OCI-LY3 (cell line): ENCODE data around the gene MCM3AP.

ENCODE experiments used
- H2AFZ ChIP-seq: fragments of 200-600, 300-600 bp; shearing (Covaris generic); 2 replicates; pipeline ENCODE4 v1.6.0; 2014; ENCODE audit warnings: antibody characterized with exemption, low read depth, low read length
- H3K27ac ChIP-seq: fragments of 200-600, 300-600 bp; sonication (generic); 2 replicates; pipeline ENCODE4 v1.5.1; 2014; ENCODE audit warnings: mild to moderate bottlenecking, low read length, moderate library complexity, mixed read lengths
- H3K27me3 ChIP-seq: fragments of 200-600, 300-600 bp; sonication (generic); 2 replicates; pipeline ENCODE4 v1.6.1; 2014; ENCODE audit warnings: low read depth, low read length, mixed read lengths
- H3K36me3 ChIP-seq: fragments of 200-600, 300-600 bp; sonication (generic); replicated peaks from 2 replicates; pipeline ENCODE3; 2014; ENCODE audit warnings: low read depth, low read length, mixed read lengths
- H3K4me1 ChIP-seq: fragments of 300-600, 200-600 bp; sonication (generic); 2 replicates; pipeline ENCODE4 v1.6.1; 2014; ENCODE audit warnings: low read length, mixed read lengths
- H3K4me2 ChIP-seq: fragments of 200-600, 300-600 bp; sonication (generic); 2 replicates; pipeline ENCODE4 v1.6.1; 2014; ENCODE audit warnings: low read length, mixed read lengths
- H3K4me3 ChIP-seq: fragments of 300-600, 200-600 bp; sonication (generic); 2 replicates; pipeline ENCODE4 v1.5.1; 2014; ENCODE audit warnings: antibody characterized with exemption, mild to moderate bottlenecking, low read length, moderate library complexity
- H3K79me2 ChIP-seq: fragments of 300-600, 200-600 bp; shearing (Covaris generic); 2 replicates; pipeline ENCODE4 v1.6.1; 2014; ENCODE audit warnings: mild to moderate bottlenecking, low read length, mixed read lengths
- H3K9ac ChIP-seq: fragments of 300-600, 200-600 bp; shearing (Covaris generic); 2 replicates; pipeline ENCODE4 v1.6.0; 2014; ENCODE audit warnings: mild to moderate bottlenecking, low read length, moderate library complexity
- H3K9me3 ChIP-seq: fragments of 200-600, 300-600 bp; shearing (Covaris generic); 2 replicates; pipeline ENCODE4 v1.6.1; 2014; ENCODE audit warnings: low read length, mixed read lengths; ENCODE audit not compliant: insufficient read depth
- H4K20me1 ChIP-seq: fragments of 200-600, 300-600 bp; sonication (generic); 2 replicates; pipeline ENCODE4 v1.6.1; 2016; ENCODE audit warnings: low read length, mixed read lengths; ENCODE audit not compliant: insufficient read depth
- EZH2phosphoT487 ChIP-seq: fragments of 200-600 bp; shearing (Covaris generic); IDR thresholded peaks from 2 replicates; pipeline ENCODE4 v1.6.1; 2018; ENCODE audit warnings: antibody characterized with exemption, mixed run types, low read depth
- TF ChIP-seq, protein P1 (sequence below): fragments of 200-600, 300-600 bp; sonication (generic); IDR thresholded peaks from 2 replicates; pipeline ENCODE4 v1.5.1; 2014; ENCODE audit warnings: antibody characterized with exemption, low read length, low read depth

The MCM3AP gene

DNA sequence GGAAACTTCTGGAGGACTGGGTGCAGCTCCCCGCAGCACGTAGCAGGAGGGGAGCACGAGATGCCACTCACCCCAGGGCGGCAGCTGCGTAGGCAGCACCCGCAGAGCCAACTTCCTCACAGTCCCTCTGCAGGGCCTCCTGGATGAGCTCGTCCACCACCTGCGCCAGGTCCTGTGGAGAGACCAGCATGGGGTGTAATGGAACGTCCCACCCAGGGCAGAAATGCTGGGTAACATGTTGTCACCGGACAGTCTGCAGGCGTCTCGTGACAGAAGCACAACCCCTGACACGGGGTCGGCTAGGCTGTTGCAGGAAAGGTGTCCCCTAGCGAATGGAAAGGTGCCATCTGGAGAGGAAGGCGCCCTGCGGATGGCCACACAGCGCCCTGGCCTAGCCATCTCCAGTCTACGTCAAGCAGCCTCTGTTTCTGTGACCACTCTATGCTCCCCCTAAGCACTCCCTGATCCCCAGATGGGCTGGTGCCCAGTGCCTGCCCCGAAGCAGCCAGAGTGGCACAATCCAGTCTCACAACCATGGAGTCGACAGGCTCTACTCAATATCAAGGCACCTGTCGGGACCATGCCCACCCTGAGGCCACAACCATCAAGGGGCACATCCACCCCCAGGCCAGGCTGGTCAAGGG, 21.2 kb downstream of the MCM3AP start:
- Histone ChIP-seq H3K27ac (no peak overlapping the region), H3K9me3 (no peaks in the 10 kb centered on the region), H3K4me1 (no peaks in the 10 kb centered on the region), H3K9ac (no peak overlapping the region), H3K4me3 (no peak overlapping the region), H2AFZ (no peak overlapping the region), H3K4me2 (no peak overlapping the region), H4K20me1 (no peaks in the 10 kb centered on the region), H3K27me3 (no peaks in the 10 kb centered on the region), H3K36me3 (peaks cover 13% of the 10 kb centered on the region), H3K79me2 (no peaks in the 10 kb centered on the region)
- TF ChIP-seq, protein P1, sequence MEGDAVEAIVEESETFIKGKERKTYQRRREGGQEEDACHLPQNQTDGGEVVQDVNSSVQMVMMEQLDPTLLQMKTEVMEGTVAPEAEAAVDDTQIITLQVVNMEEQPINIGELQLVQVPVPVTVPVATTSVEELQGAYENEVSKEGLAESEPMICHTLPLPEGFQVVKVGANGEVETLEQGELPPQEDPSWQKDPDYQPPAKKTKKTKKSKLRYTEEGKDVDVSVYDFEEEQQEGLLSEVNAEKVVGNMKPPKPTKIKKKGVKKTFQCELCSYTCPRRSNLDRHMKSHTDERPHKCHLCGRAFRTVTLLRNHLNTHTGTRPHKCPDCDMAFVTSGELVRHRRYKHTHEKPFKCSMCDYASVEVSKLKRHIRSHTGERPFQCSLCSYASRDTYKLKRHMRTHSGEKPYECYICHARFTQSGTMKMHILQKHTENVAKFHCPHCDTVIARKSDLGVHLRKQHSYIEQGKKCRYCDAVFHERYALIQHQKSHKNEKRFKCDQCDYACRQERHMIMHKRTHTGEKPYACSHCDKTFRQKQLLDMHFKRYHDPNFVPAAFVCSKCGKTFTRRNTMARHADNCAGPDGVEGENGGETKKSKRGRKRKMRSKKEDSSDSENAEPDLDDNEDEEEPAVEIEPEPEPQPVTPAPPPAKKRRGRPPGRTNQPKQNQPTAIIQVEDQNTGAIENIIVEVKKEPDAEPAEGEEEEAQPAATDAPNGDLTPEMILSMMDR, result no peak
- TF ChIP-seq EZH2phosphoT487, result no peak

DNA sequence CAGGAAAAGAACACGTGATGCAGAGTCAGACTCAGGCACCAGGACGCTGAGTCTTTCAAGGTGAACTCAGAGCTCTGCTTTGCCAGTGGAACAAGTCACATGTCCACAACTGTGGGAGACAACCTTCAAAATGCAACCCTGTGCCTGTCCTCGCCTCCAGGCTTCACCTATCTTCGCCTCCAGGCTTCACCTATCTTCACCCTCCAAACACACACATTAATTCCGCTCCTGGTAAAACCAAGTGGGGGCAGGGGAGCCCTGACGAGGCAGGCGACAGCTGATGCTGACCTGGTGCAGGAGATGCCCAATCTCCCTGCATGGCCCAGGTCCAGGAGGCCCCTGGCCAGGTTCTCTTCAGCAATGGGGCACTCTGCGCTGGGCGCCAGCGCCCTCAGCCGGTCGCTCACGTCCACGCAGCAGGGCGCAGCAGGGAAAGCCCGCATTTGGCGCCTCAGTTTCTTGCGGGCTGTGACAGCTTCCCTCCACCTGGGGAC, 28.9 kb downstream of the MCM3AP start:
- no peaks in the 10 kb centered on the region; the same call in 1 of the 2 replicates for H4K20me1 ChIP-seq
- peaks cover 16% of the 10 kb centered on the region for H3K4me1 ChIP-seq
- no peak for TF ChIP-seq EZH2phosphoT487
- TF ChIP-seq, protein P1, result no peak
- H3K79me2 ChIP-seq, result no peaks in the 10 kb centered on the region
- no peak overlapping the region for H2AFZ ChIP-seq
- H3K27me3 ChIP-seq, result no peaks in the 10 kb centered on the region
- no peak overlapping the region for H3K4me3 ChIP-seq
- H3K9ac ChIP-seq, result no peak overlapping the region
- peaks cover 46% of the 10 kb centered on the region for H3K36me3 ChIP-seq
- H3K9me3 ChIP-seq, result no peaks in the 10 kb centered on the region
- H3K27ac ChIP-seq, result no peak overlapping the region
- no peak overlapping the region for H3K4me2 ChIP-seq

DNA sequence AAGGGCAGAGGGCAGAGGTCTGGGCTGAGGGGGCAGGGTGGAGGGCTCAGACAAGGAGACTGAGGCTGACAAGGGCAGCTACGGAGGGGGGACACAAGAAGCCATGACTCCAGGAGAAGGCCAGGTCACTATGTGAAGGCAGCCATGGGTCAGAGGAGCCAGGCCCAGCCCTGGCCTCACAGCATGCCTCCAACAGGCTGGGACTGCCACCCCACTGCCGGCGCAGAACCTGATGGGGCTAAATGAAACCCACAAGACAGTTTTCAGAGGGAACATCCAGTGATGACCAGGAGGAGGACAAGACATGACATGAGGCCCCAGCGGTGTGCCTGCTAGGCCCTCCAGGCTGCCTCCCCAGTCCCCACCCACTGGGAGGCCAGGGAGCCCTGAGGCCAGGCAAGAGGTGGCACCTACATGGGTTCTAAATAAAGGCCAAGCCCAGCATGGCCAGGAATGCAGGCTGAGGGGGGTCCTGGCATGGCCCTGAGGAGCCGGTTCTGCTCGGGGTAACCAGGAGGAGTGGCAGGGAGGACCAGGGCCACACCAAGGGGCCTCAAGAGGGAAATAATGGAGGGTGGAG, 29.6 kb downstream of the MCM3AP start:
- no peaks in the 10 kb centered on the region for H3K79me2 ChIP-seq
- peaks cover 53% of the 10 kb centered on the region for H3K36me3 ChIP-seq
- peaks cover 19% of the 10 kb centered on the region for H3K4me1 ChIP-seq
- no peak overlapping the region for H2AFZ ChIP-seq
- TF ChIP-seq, protein P1, result no peak
- TF ChIP-seq EZH2phosphoT487, result no peak
- no peaks in the 10 kb centered on the region for H3K27me3 ChIP-seq
- H3K4me2 ChIP-seq, result no peak overlapping the region
- no peak overlapping the region for H3K9ac ChIP-seq
- H3K9me3 ChIP-seq, result no peaks in the 10 kb centered on the region
- H4K20me1 ChIP-seq, result no peaks in the 10 kb centered on the region; the same call in 1 of the 2 replicates
- H3K4me3 ChIP-seq, result no peak overlapping the region
- H3K27ac ChIP-seq, result no peak overlapping the region

DNA sequence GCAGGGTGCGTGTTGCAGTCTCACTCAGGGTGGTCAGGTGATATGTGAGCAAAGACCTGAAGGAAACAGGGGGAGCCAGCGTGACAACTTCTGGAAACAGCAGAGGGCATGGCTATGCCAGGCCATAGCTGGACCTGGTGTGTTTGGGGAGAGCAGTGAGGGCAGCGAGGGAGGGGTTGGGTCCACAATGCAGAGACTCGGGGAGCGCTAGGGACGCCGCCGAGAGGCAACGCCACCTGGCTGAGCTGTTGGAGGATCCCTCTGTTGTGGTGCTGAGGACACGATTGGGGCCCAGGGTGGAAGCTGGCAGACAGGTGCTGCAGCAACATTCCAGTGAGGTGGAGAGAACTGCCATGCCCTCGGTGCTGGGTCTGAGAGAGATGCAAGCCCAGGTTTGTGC, 30.2 kb downstream of the MCM3AP start:
- Histone ChIP-seq H3K27me3 (no peaks in the 10 kb centered on the region), H3K27ac (no peak overlapping the region), H4K20me1 (no peaks in the 10 kb centered on the region; the same call in 1 of the 2 replicates), H3K79me2 (no peaks in the 10 kb centered on the region), H3K4me2 (no peak overlapping the region), H3K36me3 (peaks cover 60% of the 10 kb centered on the region), H3K4me1 (peaks cover 25% of the 10 kb centered on the region), H3K9ac (no peak overlapping the region), H3K4me3 (no peak overlapping the region), H3K9me3 (no peaks in the 10 kb centered on the region), H2AFZ (no peak overlapping the region)
- TF ChIP-seq, protein P1, result no peak
- no peak for TF ChIP-seq EZH2phosphoT487
